ENCODE data around the gene TBX2.
"Not testable (repeated sequence)": the region's sequence is repeated elsewhere in the genome, so short reads cannot be mapped to it uniquely, and the experiment has no call there.

Gene TBX2

DNA sequence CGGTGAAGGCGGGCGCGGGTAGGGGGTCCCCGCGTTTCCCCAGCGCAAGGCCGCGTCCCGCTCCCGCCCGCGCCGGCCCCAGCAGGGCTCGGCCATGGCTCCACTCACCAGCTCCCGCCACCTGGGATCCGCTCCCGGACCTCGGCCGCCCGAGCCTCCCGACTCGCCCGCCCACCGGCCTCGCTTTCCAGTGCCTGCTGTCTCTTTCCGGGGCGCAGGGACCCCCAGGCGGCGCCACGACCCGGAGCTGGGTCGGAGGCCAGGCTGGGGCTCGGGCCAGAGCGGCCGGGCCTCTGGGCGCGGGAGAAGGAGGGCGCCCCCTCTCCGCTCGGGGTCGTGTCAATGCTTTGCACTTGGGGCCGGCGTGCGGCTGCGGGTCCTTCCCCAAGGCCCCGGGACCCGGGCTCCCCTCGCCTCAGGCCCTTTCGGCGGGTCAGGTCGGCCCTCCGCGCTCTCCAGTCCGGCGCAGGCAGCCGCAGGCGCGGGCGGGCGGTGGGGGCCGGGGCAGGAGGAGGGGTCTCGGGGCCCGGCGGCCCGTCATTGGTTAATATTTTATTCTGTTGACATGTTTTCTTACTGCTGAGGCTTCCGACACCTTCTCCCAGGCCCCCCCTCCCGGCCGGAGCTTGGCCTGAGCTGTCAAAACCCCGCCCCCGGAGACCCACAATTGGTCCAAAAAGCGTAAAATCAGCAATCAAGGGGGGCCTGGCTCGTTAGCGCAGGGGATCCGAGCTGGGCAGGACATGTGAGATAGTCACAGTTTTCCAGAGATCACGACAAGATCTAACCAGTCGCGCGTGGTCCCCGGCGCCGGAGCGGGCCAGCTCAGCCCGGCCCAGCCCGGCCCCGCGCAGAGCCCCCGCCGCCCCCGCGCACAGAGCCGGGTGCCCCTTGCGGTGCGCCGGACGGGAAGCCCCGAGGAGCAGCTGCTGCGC is at the start of gene TBX2:
Gene TBX2, plus strand, starts transcription at position 713 of the 935 bp plus-strand sequence. CDS start 334 bp downstream, outside the sequence.
- no peak for FAIRE-seq

GRCh38 chr17:61351745-61352407 is 47.8 kb upstream of the TBX2 start:
- no peak for FAIRE-seq

- no peak for FAIRE-seq
These were observed 47.3 kb upstream of the TBX2 start for GRCh38 chr17:61352408-61352770.

- no peak for FAIRE-seq
These were observed 46.7 kb upstream of the TBX2 start for GRCh38 chr17:61352781-61353491.

GRCh38 chr17:61353615-61354014 is 46.0 kb upstream of the TBX2 start:
- FAIRE-seq, result no peak

DNA sequence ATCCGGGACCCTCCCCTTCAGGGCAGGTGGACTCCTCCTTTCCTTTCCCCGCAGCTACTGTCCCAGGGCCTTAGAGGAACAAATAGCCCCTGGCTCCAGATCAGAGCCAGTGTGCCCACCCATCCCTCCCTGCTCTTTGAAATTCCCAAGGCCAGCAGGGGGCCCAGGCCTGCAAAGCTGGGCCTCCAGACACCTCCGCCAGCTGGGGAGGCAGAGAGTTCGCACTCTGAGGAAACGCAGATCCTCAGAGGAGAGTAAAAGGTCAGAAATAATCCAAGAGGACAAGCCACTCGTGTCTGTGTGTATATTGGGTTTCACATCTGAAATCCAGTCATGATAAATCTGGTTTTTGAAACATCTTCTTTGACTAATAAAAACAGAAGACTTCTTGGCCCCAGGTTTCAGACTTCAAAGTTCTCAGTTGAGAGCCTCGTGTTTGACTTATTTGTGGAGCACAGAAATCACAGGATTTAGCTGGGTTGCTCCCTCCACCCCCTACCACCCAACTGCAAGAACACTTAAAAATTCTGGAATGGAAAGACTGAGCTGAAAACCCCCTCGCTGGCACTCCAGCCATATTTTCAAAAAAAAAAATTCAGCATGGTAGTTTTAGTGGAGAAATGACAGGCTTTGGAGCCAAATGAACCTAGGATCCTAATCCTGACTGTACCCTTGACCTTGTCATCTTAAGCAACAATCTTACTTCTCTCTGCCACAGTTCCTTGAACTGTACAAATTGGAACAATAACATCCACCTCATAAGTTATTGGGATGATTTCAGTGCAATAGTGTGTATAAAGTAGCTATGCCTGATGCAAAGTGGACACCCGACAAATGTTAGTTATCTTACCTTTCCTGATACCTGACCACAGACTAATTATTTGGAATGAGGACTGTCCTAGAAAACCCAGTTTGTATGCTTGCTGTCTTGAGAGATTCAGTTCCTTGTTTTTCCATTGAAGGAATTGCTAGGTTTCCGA is 44.5 kb upstream of the TBX2 start:
- FAIRE-seq, result no peak

GRCh38 chr17:61357061-61357460 is 42.6 kb upstream of the TBX2 start:
- not testable (repeated sequence) for FAIRE-seq

DNA sequence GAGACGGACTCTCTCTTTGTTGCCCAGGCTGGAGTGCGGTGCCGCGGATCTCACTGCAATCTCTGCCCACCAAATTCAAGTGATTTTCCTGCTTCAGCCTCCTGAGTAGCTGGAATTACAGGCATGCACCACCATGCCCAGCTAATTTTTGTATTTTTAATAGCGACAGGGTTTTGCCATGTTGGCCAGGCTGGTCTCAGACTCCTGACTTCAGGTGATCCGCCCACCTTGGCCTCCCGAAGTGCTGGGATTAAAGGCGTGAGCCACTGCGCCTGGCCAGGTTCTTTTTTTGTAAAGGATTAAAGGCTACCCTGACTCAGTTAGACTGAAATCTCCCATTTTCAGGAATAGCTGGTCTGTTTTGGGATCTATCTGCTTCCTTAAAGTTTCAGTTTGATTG is 40.1 kb upstream of the TBX2 start:
- not testable (repeated sequence) for FAIRE-seq

DNA sequence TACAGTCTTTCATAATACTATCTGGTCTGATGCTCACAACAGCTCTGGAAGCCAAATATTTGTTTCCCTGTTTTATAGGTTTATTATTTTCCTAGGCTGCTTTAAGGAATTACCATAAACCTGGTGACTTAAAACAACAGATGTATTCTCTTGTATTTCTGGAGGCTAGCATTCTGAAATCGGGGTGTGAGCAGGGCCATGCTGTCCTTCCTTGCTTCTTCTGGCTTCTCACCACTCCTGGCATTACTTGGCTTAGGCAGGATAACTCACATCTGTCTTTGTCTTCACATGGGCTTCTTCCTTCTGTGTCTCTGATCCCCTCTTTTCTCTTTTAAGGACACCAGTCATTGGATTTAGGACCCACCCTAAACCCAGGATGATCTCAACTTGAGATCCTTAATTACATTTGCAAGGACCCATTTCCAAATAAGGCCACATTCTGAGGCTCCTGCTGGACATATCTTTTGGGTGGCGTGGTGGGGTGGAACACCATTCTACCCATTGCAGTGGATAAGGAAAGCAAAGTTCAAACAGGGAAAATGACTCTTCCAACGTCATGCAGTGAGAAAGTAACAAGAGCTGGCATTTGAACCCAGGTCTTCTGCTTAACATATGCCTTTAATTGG is 39.2 kb upstream of the TBX2 start:
- FAIRE-seq, result no peak

GRCh38 chr17:61361084-61361483 is 38.6 kb upstream of the TBX2 start:
- no peak for FAIRE-seq

GRCh38 chr17:61362396-61362795 is 37.2 kb upstream of the TBX2 start:
- no peak for FAIRE-seq

DNA sequence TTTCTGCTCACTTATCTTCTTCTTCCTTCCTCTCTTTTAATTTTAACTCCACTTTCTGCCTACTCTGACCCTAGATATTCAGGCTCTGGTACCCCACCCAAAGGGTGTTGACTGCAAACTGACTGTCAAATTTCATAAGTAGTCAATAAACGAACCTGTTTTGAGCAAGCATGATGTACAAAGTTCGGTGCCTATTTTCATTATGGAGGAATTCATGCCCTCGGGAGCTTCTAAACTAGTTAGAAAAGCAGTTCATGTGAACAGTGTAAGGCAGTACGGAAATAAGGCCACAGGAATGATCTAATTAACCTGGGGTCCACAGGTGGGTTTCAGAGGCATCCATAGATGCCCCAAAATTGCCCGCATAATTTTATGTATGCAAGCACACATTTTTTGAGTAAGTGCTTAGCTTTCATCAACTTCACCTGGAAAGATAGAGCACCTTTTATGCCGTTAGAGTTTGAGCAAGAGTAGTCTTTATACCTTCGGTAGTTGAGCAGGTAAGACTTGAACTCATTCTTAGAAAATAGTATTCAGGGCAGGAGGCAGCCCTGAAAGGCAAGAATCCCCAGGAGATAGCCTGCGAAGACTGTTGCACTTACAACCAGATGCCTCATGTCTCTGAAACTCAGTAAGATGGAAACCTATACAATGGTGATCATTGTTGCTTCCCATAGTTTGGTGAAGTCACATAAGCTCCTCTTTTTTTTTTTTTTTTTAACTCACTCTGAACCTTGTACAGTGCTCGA is 36.6 kb upstream of the TBX2 start:
- FAIRE-seq, result no peak

DNA sequence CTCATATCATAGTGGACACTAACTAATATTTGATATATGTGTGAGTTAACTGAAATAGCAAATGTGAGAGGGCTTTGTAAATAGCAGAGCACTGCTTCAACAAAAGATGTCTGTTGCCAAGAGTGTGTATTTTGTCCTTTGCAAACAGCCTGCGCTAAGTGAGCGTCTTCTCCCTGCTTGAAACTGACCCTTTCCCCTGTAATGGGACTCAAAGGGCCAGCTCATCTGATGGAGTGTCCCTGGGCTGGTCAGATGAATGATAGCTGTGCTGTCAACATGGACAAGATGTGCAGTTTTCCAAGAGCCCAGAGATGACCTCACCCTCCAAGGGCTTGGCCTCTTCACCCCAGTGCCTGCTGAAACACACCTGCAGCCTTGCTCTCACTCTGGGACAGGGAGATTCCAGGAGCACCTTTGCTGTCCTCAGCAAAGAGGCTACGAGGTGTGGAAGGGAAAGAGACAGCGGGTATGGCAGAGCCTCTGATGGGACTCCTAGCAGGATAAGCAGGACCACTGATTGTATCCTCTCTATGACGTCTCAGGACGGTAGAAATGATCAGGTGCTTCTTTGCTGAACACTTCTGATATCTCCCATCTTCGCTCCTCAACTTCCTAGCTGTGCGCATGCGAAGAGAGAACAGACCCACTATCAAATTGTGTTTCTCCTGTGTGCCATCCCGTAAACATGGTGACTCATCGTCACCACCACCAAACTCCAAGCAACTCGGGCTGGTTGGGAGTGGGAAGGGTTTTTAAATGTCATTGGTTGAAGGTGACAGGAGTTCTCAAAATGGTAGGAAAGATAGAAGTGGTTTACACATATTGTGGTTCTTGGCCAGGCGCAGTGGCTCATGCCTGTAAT is 35.8 kb upstream of the TBX2 start:
- no peak for FAIRE-seq

- no peak for FAIRE-seq
These were observed 35.2 kb upstream of the TBX2 start for GRCh38 chr17:61364463-61364846.

- FAIRE-seq, result no peak
These were observed 33.4 kb upstream of the TBX2 start for GRCh38 chr17:61366076-61366714.

DNA sequence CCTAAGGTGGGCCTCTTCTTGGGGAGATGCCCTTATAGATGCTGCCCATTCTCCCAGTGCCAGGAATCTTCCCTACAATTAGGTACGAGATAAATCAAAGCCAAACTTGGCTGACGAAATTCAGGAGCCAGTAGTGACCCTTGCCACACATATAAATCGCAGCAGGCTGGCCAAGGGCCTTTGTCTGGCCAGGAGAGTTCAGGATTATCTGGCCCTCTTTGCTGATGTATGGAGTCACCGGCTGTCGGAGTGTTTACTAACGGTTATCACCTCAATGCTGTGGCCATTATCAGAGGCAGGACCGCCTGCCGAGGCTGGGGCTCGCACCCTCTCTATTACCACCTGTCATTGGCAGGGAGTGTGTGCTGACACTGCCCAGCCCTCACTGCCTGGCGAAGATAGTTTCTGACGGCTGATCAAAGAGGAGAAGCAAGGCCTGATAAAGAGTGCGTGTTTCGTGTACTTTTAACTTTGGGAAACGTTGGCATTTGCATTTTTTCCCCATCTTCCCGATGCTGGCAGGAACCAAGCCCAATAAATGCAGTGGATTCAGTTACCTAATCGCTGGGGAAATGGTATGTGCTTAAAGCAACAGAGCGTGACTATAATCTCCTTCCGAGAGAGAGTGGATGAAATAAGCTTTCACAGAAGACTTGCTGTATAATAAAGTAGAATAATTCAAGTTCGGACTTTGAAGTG is 32.8 kb upstream of the TBX2 start:
- FAIRE-seq, result no peak

- no peak for FAIRE-seq
These were observed 31.4 kb upstream of the TBX2 start for GRCh38 chr17:61368049-61368831.
